Stimulated activated effector memory CD8-positive, alpha-beta T cell treated with anti-CD3 and anti-CD28 coated beads, Interleukin-12 subunit alpha, Interleukin-12 subunit beta, amount 100 ng/mL, for 72 hours (primary cell): ENCODE data around the gene SFTA2.
"Not testable (repeated sequence)": the region's sequence is repeated elsewhere in the genome, so short reads cannot be mapped to it uniquely, and the experiment has no call there.

Experiments
- ATAC-seq: fragments of 150-1000 bp; cut with Tn5 transposase; 2 replicates; pipeline ENCODE4 v1.10.0; 2021
- DNase-seq, 2 donors: peaks; one replicate each; pipeline ENCODE4 v3.0.0; 2021 to 2022; ENCODE audit warnings: low spot score in 2 of 2
- H3K27ac Mint-ChIP-seq: one replicate; pipeline ENCODE4 v1.8.0; 2022; ENCODE audit warnings: mild to moderate bottlenecking, mixed read lengths
- H3K36me3 Mint-ChIP-seq: one replicate; pipeline ENCODE4 v1.8.0; 2022; ENCODE audit warnings: mild to moderate bottlenecking, mixed read lengths
- H3K4me1 Mint-ChIP-seq: one replicate; pipeline ENCODE4 v1.8.0; 2022; ENCODE audit warnings: mixed read lengths
- H3K4me3 Mint-ChIP-seq: one replicate; pipeline ENCODE4 v1.8.0; 2022; ENCODE audit warnings: mild to moderate bottlenecking, mixed read lengths
- H3K9me3 Mint-ChIP-seq: one replicate; pipeline ENCODE4 v1.8.0; 2022; ENCODE audit warnings: mixed read lengths

SFTA2 gene

DNA sequence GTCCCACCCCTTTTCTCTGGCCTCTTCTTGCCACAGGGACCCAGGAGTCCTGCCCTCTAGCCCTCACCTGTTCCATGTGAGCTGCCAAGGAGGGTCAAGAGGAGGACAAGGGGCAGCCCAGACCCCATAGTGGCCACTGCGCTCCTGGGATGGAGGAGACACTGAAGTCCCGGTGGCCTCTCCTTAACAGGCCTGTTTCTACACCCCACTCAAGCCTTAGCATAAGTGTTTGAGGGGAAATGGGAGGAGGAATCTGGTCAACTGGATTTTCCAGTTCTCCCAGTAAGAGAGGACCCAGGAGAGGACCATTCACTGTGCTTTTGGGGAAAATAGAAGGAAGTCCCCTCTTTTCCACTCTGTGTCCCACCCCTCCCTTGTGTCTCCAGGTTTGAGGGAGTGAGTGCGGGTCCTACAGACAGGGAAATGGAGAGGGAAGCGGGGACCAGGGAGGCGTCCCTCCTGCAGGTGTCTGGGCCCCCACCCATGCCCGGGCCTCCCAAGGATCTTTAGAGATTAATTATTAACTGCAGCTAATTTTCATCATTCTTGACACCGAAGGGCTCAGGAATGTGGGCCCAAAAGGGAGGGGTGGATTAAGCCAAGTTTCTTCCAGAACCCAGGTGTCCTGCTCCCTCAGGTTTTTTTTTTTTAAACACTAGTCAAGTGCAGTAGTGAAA lies at the start of gene SFTA2:
Gene SFTA2 (minus strand): TSS at position 202 of the 677 bp plus-strand sequence. CDS start 74 bp downstream, at position 128.
- Mint-ChIP-seq H3K27ac (no peak within 1 kb of the TSS), H3K4me3 (no peak within 1 kb of the TSS), H3K4me1 (no peaks in the 10 kb centered on the region), H3K36me3 (peaks cover 8% of the 10 kb centered on the region), H3K9me3 (peaks cover 4% of the 10 kb centered on the region)
- DNase-seq (no peak), ATAC-seq (no peak)

DNA sequence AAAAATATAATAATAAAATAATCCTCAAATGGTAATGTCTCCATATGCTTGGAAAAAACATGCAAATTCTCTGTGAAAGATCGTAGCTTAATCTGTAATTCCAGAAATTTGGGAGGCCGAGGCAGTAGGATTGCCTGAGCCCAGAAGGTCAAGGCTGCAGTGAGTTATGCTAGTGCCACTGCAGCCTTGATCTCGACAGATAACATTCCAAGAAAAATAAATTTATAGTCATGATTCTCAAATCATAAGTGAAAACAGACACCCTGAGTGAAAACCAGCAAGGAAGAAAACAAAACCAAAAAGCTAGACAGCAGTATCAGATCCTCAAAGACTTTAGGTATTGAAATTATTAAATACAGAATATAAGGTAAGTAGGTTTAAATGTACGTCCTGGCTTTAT lies 47.7 kb upstream of the SFTA2 start:
- no peaks in the 10 kb centered on the region for H3K36me3 Mint-ChIP-seq
- H3K27ac Mint-ChIP-seq, result no peak overlapping the region
- H3K4me1 Mint-ChIP-seq, result peaks cover 8% of the 10 kb centered on the region
- DNase-seq, result no peak
- ATAC-seq, result no peak
- H3K9me3 Mint-ChIP-seq, result no peaks in the 10 kb centered on the region
- H3K4me3 Mint-ChIP-seq, result no peak overlapping the region

DNA sequence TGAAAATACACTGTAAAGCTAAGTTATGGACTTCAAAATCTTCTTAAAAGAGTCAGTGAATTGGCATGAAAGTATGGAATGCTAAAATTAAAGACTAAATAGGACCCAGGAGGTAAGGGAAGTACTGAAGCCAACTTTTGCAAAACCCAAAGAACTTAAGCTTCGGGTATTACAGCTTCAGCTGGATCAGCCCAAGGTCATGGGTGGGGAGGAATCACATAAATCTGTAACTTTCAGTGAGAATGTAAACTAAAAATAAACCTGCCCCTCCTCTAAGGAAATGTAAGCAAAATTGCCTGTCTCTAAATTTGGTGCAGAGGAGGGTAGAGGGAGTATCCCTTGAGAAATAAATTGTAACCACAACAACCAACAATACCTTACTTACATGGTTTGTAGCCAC lies 47.2 kb upstream of the SFTA2 start:
- H3K27ac Mint-ChIP-seq, result no peak overlapping the region
- H3K9me3 Mint-ChIP-seq, result no peaks in the 10 kb centered on the region

DNA sequence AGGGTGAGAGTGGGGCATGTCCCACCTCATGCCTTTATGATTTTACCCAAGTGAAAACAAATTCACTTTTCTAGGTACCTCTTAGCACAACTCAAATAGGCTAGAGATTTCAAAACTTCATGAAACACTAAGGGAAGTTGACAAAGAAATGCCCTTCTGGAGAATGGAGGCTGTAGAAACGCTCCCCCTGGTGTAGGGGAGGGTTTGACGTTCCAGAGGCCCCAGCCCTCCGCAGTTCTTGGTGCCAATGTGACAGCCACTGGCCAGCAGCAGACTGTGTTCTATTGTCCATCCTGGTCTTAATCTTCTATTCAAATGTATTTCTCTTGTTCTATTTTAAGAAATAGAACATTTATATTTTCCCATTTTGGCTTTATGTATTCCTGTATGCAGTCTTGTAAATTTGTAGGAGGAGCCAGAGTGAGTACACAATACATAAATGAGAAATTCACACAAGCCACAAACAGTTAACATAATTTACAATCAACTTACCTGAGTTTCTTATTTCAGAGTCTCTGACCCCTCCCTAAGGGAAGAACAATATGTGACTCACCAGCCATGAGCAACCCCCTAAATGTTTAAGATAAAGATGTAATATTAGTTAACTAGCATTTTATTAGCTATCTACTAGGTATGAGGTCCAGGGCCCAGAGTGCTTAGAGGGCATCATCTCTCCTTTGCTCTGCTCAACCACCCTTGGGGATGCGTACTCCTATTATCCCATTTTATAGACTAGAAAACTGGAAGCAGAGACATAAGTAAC lies 42.7 kb upstream of the SFTA2 start:
- ATAC-seq (no peak), DNase-seq (no peak)
- Mint-ChIP-seq H3K4me3 (no peak overlapping the region), H3K36me3 (no peaks in the 10 kb centered on the region), H3K27ac (no peak overlapping the region), H3K9me3 (no peaks in the 10 kb centered on the region), H3K4me1 (no peaks in the 10 kb centered on the region)

More for the DNA sequence above, 47.2 kb upstream of the SFTA2 start:
- Mint-ChIP-seq H3K36me3 (no peaks in the 10 kb centered on the region), H3K4me1 (peaks cover 8% of the 10 kb centered on the region), H3K4me3 (no peak overlapping the region)
- no peak for DNase-seq
- ATAC-seq, result no peak

DNA sequence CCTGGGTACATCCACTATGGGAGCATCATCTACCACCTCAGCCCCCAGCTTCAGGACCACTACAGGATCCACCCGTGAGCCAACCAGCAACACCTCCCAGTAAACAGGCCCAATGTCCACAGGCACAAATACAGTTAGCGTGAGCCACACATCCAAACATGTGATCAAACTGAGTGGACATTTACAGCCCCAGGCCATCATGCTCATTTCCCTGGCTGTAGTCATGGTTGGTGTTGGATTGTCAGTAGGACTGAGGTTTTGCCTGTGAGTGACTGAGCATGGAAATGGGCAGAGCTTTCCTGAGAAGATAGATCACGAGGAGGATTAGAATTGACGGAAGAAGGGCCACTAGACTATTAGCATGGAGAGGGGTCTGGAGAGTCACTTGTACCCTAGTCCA lies 40.8 kb upstream of the SFTA2 start:
- no peaks in the 10 kb centered on the region for H3K9me3 Mint-ChIP-seq
- DNase-seq (no peak), ATAC-seq (no peak)
- H3K4me1 Mint-ChIP-seq, result peaks cover 6% of the 10 kb centered on the region
- no peaks in the 10 kb centered on the region for H3K36me3 Mint-ChIP-seq
- H3K27ac Mint-ChIP-seq, result no peak overlapping the region
- H3K4me3 Mint-ChIP-seq, result no peak overlapping the region

DNA sequence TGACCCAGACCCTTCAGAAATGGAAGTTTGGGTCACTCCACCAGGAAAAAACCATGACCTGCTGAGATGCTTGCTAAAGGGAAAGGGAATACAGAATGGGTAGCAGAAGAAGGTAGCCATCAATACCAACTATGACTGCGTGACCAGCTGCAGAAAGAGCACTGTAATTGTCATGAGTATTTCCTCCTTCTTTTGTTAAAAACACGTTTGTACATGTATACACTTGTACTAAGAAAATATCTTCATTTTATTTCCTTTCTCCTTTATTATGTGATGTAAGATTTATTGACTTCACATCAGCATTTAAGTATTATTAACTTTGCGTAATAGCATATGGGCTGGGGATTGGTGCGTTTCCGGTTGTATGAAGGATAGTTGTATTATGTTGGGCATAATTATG lies 39.0 kb upstream of the SFTA2 start:
- peaks cover 10% of the 10 kb centered on the region for H3K4me1 Mint-ChIP-seq
- no peak overlapping the region for H3K27ac Mint-ChIP-seq
- H3K4me3 Mint-ChIP-seq, result no peak overlapping the region
- ATAC-seq (no peak), DNase-seq (no peak)
- no peaks in the 10 kb centered on the region for H3K9me3 Mint-ChIP-seq
- no peaks in the 10 kb centered on the region for H3K36me3 Mint-ChIP-seq

DNA sequence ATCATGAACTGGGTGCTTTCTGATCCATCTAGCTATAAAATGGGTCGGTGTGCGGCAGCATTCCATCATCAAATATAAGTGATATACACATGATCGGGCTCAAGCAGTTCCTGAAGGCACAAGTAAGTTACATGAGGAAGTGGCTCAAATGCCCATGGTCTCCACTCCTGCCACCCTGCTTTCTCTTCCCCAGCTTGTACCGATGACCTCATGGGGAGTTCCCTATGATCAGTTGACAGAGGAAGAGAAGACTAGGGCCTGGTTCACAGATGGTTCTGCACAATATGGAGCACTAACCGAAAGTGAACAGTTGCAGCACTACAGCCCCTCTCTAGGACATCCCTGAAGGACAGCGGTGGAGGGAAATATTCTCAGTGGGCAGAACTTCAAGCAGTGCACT lies 37.2 kb upstream of the SFTA2 start:
- not testable (repeated sequence) for H3K4me3 Mint-ChIP-seq, H3K36me3 Mint-ChIP-seq, H3K27ac Mint-ChIP-seq, DNase-seq, H3K9me3 Mint-ChIP-seq, ATAC-seq
- H3K4me1 Mint-ChIP-seq, result peaks cover 28% of the 10 kb centered on the region

DNA sequence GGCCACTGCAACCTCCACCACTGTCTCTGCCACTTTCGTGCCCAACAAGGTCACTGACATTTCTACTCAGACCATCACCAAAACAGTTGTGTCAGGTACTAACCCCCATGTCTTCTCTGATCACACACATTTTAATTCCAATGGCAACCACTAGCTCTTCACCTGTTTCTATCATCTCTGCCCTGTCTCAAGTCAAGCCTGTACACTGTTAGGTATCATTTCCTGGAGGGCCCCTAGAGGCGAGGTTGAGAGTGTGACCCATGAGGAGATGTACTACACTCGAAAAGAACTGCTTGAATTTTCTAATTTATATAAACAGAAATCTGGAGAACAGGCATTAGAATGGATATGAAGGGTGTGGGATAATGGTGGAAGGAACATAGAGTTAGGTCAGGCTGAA lies 34.2 kb upstream of the SFTA2 start:
- Mint-ChIP-seq H3K4me3 (no peak overlapping the region), H3K9me3 (no peaks in the 10 kb centered on the region), H3K36me3 (peaks cover 8% of the 10 kb centered on the region), H3K27ac (no peak overlapping the region), H3K4me1 (peaks cover 42% of the 10 kb centered on the region)
- DNase-seq, result no peak
- ATAC-seq, result no peak

DNA sequence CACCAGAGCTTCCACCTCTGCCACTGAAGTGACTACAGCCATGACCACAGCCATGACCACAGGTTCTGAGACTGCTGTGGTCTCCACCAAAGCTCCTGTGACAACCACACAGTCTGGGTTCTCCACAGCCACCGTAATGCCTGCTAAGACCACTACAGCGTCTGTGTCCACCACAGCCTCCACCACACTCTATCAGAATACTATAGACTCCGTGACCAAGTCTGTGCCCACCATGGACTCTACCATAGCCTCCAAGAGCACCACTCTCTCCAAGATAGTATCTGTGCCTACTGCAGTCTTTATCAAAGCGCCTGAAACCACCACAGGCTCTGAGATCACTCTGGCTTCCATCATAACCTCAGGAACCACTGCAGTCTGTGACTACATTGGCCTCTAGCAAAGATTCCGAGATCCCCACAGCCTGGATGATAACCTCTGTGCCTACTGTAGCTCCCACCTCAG lies 33.2 kb upstream of the SFTA2 start:
- H3K4me3 Mint-ChIP-seq, result peak overlapping the region; percentile 12
- peaks cover 8% of the 10 kb centered on the region for H3K36me3 Mint-ChIP-seq
- peak overlapping the region; percentile 48 for H3K27ac Mint-ChIP-seq
- peaks cover 42% of the 10 kb centered on the region for H3K4me1 Mint-ChIP-seq
- H3K9me3 Mint-ChIP-seq, result no peaks in the 10 kb centered on the region
- DNase-seq, result peak in 1 of 2 donors; percentile 57
- peak; percentile 63 for ATAC-seq

DNA sequence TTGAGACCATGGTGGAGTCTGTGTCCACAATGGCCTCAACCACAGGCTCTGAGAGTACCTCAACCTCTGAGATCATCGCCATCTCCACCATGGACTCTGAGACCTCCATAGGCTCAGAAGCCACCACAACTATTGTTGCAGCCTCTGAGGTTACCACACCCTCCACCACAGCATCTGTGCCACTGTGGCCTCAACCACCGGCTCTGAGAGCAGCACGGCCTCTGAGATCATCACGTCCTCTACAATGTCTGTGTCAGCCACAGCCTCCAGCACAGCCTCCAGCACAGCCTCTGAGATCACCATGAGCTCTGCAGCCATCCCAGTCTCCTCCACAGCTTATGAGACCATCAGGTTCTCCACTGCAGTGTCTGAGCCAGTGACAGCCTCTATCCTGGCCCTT lies 32.1 kb upstream of the SFTA2 start:
- Mint-ChIP-seq H3K4me1 (peaks cover 37% of the 10 kb centered on the region), H3K27ac (peak overlapping the region; percentile 48), H3K4me3 (peak overlapping the region; percentile 12), H3K9me3 (no peaks in the 10 kb centered on the region), H3K36me3 (peaks cover 8% of the 10 kb centered on the region)
- DNase-seq, result peak; percentile 15 to 67
- ATAC-seq, result peak; percentile 89

DNA sequence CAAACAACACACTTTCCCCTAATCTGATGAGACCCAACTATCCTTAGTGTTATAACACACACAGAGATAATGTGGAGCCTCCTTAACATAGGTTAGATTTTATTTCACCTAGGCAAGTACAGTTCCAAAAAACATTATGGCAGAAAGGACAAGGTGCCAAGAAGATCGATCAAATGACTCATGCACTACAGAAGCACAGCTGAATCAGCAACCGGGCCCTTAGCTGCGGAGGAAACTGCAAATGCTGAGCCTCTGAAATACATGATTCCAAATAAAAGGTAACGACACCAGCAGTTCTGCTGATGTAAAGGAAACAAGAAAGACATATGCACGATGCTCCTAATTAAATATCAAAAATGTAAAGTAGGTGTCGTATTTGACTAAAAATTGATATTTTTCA lies 31.7 kb upstream of the SFTA2 start:
- DNase-seq, result no peak
- Mint-ChIP-seq H3K4me3 (no peak overlapping the region), H3K36me3 (peaks cover 8% of the 10 kb centered on the region), H3K27ac (peak overlapping the region; percentile 48), H3K9me3 (no peaks in the 10 kb centered on the region), H3K4me1 (peaks cover 37% of the 10 kb centered on the region)
- ATAC-seq, result peak; percentile 43

DNA sequence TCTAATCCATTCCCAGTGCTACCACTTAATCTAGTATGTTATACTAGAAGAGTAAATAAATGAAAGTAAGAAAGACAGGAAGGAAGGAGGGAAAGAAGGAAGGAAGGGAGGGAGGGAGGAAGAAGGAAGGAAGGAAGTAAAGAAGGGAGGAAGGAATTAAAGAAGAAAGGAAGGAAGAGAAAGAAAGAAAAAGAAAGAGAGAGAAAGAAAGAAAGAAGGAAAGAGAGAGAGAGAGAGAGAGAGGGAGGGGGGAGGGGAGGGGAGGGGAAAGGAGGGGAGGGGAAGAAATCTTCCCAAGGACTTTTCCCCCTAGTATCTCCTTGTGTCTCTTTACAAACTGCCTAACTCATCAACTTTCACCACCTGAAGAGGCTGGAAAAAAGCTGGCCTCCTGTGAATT lies 30.7 kb upstream of the SFTA2 start:
- Mint-ChIP-seq H3K27ac (no peak overlapping the region), H3K9me3 (no peaks in the 10 kb centered on the region), H3K4me3 (no peak overlapping the region), H3K36me3 (peaks cover 8% of the 10 kb centered on the region), H3K4me1 (peaks cover 37% of the 10 kb centered on the region)
- no peak for ATAC-seq
- DNase-seq, result no peak

DNA sequence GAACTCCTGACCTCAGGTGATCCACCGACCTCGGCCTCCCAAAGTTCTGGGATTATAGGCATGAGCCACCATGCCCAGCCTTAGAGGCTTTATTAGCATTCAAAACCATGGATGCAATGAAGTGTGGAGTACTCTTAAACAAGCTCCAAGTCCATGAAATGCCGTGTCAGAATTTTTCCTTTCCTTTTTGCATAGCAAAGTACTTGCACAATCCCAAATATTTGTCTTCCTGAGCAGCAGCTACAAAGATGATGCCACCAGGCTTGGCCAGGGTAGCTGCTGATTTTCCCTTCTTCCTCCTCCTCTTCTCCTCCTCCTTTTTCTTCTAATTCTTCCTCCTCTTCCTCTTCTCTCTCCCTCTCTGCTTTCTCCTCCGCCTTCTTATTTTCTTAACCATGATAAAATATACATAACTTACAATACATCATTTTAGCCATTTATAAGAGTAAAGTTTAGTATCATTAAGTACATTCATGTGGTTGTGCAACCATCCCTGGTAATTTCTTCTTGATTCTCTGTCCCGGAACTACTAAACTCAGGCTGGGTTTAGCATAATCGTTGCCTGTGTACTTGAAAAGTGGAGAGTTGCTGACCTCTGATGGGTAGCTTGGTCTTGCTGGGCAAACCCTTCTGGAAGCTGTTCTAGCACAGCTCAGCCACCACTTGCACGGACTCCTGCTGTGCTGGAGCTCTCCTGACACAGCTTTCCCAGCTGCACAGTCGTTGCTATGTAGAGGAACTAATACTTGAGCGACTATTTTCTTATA lies 29.1 kb upstream of the SFTA2 start:
- H3K27ac Mint-ChIP-seq, result no peak overlapping the region
- DNase-seq, result no peak
- peaks cover 33% of the 10 kb centered on the region for H3K4me1 Mint-ChIP-seq
- H3K4me3 Mint-ChIP-seq, result no peak overlapping the region
- H3K36me3 Mint-ChIP-seq, result peaks cover 8% of the 10 kb centered on the region
- H3K9me3 Mint-ChIP-seq, result no peaks in the 10 kb centered on the region
- no peak for ATAC-seq

DNA sequence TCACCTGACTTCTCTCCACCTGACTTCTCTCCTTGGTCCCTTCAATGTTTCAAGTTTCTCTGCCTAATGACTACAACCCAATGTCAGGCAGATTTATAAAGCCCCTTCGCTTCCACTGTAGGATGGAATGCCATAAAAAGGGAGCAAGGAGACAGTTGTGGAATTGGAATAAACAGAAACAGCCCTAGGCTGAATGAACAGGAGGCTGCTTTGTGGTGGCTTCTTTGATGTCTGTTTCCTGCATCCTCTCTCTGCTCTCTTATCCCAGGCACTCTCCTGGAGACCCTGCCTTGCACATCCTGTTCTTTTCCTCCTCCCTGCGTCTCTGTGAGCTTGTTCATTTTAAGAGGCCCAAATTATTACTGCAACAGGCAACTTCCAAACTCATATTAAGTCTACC lies 25.7 kb upstream of the SFTA2 start:
- peaks cover 11% of the 10 kb centered on the region for H3K4me1 Mint-ChIP-seq
- H3K36me3 Mint-ChIP-seq, result no peaks in the 10 kb centered on the region
- no peak overlapping the region for H3K4me3 Mint-ChIP-seq
- DNase-seq, result no peak
- no peak overlapping the region for H3K27ac Mint-ChIP-seq
- no peaks in the 10 kb centered on the region for H3K9me3 Mint-ChIP-seq
- ATAC-seq, result no peak

DNA sequence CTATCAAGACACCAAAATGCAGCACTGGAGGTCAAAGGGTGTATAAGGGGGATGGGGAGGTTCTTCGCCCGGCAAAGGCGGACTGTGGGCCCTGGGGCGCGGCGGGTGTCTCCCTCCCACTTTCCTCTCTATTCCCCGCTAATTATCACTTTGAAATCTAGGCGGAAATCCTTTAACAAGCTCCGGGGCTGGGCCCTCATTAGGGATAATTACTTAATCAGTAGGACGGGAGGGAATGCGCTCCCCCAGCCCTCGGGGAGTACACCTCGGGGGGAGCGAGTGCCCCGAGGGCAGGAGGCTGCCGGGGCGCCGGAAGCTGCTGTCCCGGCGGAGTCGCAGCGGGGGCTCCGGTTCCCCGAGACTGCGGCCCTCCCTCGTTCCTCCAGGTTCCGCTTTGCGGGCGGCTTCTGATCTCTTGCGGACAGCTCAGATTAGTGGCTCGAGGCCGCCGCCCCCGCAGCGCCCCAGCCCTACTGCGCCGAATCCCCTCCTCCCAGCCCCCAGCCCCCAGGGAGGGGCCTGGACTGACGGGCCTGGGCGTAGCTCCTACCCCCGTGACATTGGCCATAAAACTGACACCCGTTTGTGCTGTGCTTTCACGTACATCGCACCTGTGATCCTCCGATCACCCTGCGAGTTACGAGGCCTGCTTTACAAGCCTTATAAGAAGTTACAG lies 23.5 kb upstream of the SFTA2 start:
- Mint-ChIP-seq H3K4me3 (peak overlapping the region; percentile 63), H3K27ac (peak overlapping the region; percentile 82), H3K4me1 (peaks cover 19% of the 10 kb centered on the region), H3K36me3 (peaks cover 10% of the 10 kb centered on the region), H3K9me3 (no peaks in the 10 kb centered on the region)
- peak; percentile 52 to 84 for DNase-seq
- peak; percentile 87 for ATAC-seq
